KMS-11 (cell line): Measurements from ENCODE around the gene ATRNL1.

ENCODE experiments used
- H2AFZ ChIP-seq: fragments of 200-600 bp; sonication (generic); 2 replicates; pipeline ENCODE4 v1.6.1; 2016; ENCODE audit warnings: antibody characterized with exemption, mixed run types, low read depth
- H3K27ac ChIP-seq: fragments of 200-600 bp; sonication (generic); 2 replicates; pipeline ENCODE4 v1.6.1; 2016; ENCODE audit warnings: mild to moderate bottlenecking, mixed run types
- H3K27me3 ChIP-seq: fragments of 200-600 bp; sonication (generic); 2 replicates; pipeline ENCODE4 v1.6.1; 2017; ENCODE audit warnings: mild to moderate bottlenecking, low read depth, mixed run types, moderate library complexity; ENCODE audit not compliant: insufficient read depth
- H3K36me3 ChIP-seq: fragments of 200-600 bp; sonication (generic); 2 replicates; pipeline ENCODE4 v1.6.1; 2017; ENCODE audit warnings: mild to moderate bottlenecking, mixed run types; ENCODE audit not compliant: insufficient read depth
- H3K4me1 ChIP-seq: fragments of 200-600 bp; sonication (generic); 2 replicates; pipeline ENCODE4 v1.6.1; 2016; ENCODE audit warnings: mild to moderate bottlenecking, low read depth, mixed run types; ENCODE audit not compliant: poor library complexity, severe bottlenecking
- H3K4me2 ChIP-seq: fragments of 200-600 bp; sonication (generic); 2 replicates; pipeline ENCODE4 v1.7.0; 2016; ENCODE audit warnings: mild to moderate bottlenecking, mixed run types
- H3K4me3 ChIP-seq: fragments of 200-600 bp; sonication (generic); IDR thresholded peaks from 2 replicates; pipeline ENCODE4 v1.6.1; 2017; ENCODE audit warnings: low read depth, low read length, mixed read lengths; ENCODE audit not compliant: insufficient read depth
- H3K79me2 ChIP-seq: fragments of 200-600 bp; sonication (generic); 2 replicates; pipeline ENCODE4 v1.6.1; 2016; ENCODE audit warnings: low read depth, mixed run types; ENCODE audit not compliant: insufficient read depth
- H3K9ac ChIP-seq: fragments of 200-600 bp; sonication (generic); 2 replicates; pipeline ENCODE4 v1.6.1; 2016; ENCODE audit warnings: mild to moderate bottlenecking, mixed run types
- H4K20me1 ChIP-seq: fragments of 200-600 bp; sonication (generic); 2 replicates; pipeline ENCODE4 v1.6.1; 2016; ENCODE audit warnings: mild to moderate bottlenecking, mixed run types; ENCODE audit not compliant: insufficient read depth
- CTCF ChIP-seq: fragments of 200-600 bp; sonication (generic); conservative IDR thresholded peaks from 2 replicates; pipeline ENCODE4 v1.6.1; 2017; ENCODE audit warnings: low read depth, mild to moderate bottlenecking, antibody characterized with exemption, low read length, moderate library complexity, mixed read lengths

ATRNL1 gene

GRCh38 chr10:115801457-115801856 is 708.3 kb downstream of the ATRNL1 start:
- H2AFZ ChIP-seq: no peak overlapping the region
- no peak for TF ChIP-seq CTCF
- no peak overlapping the region for H3K9ac ChIP-seq
- no peak overlapping the region for H3K27ac ChIP-seq
- peaks cover 32% of the 10 kb centered on the region for H3K4me1 ChIP-seq
- H3K4me3 ChIP-seq: no peak overlapping the region
- no peaks in the 10 kb centered on the region for H3K79me2 ChIP-seq
- H3K27me3 ChIP-seq: no peaks in the 10 kb centered on the region
- H4K20me1 ChIP-seq: no peaks in the 10 kb centered on the region
- peak overlapping the region; percentile 45; the same call in 1 of the 2 replicates for H3K4me2 ChIP-seq
- H3K36me3 ChIP-seq: no peaks in the 10 kb centered on the region

DNA sequence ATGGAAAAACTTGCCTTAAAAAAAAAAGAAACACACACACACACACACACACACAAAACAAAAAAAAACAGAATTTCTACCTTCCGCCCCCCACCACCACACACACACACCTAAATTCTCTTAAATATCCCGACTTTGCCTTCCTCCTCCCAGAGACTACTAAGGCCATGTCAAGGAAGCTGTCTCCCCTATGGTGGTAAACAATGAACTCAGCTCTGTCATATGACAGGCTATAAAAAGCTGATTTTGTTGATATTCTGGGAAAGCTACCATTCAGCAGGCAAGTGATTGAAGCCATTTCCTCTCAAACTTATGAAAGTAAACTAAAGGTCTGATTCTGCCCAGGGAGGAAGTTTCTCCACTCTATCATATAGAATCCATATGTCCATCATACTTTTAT is 708.8 kb downstream of the ATRNL1 start:
- H3K36me3 ChIP-seq: no peaks in the 10 kb centered on the region
- H3K79me2 ChIP-seq: no peaks in the 10 kb centered on the region
- H3K4me2 ChIP-seq: peak overlapping the region; percentile 45
- H2AFZ ChIP-seq: no peak overlapping the region
- peaks cover 32% of the 10 kb centered on the region for H3K4me1 ChIP-seq
- no peak for TF ChIP-seq CTCF
- no peak overlapping the region for H3K27ac ChIP-seq
- no peaks in the 10 kb centered on the region for H4K20me1 ChIP-seq
- no peaks in the 10 kb centered on the region for H3K27me3 ChIP-seq
- no peak overlapping the region for H3K4me3 ChIP-seq
- H3K9ac ChIP-seq: no peak overlapping the region

DNA sequence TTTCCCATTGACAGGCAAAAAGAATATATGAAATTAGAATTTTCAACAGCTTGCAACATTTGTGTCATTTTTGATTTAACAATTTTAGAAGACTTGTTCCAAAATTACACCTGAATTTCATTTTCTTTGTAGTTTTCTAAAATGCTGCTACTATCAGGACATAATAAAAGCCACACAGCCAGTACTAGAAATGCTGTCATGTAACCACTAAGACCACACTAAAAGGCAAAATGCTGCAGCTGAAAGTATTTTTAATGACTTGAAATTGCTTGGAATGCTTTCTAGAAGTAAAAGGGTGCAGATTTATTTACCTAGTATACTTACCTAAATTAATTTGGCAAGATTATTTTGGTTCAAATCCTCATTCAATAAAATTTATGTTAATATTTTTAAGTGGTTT is 709.7 kb downstream of the ATRNL1 start:
- peaks cover 32% of the 10 kb centered on the region for H3K4me1 ChIP-seq

DNA sequence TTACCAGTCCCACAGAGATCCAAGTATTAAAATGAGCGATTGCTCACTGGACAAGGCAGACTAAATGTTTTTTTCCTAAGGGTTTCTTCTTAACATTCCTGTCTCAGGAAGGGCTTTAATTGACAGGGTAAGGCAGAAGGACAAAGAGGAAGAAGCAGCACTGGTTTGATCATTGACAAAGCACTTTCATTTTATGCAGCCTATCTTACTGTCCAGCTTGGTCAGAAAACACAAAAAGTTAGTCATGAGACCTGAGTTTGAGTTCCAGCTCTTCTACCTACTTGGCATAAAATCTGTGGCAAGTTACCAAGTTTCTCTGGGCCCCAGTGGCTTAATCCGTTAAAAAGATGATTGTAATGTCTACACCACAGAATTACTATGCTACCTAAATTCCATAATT is 721.4 kb downstream of the ATRNL1 start:
- H3K4me1 ChIP-seq: peaks cover 14% of the 10 kb centered on the region
- no peak overlapping the region for H3K9ac ChIP-seq
- no peaks in the 10 kb centered on the region for H3K79me2 ChIP-seq
- no peaks in the 10 kb centered on the region for H4K20me1 ChIP-seq
- H2AFZ ChIP-seq: no peak overlapping the region
- no peak for TF ChIP-seq CTCF
- H3K36me3 ChIP-seq: no peaks in the 10 kb centered on the region
- H3K27ac ChIP-seq: no peak overlapping the region
- H3K4me3 ChIP-seq: no peak overlapping the region
- no peaks in the 10 kb centered on the region for H3K27me3 ChIP-seq
- H3K4me2 ChIP-seq: no peak overlapping the region

More for the DNA sequence above, 709.7 kb downstream of the ATRNL1 start:
- no peak overlapping the region for H2AFZ ChIP-seq
- no peak overlapping the region for H3K4me3 ChIP-seq
- no peaks in the 10 kb centered on the region for H3K27me3 ChIP-seq
- H3K27ac ChIP-seq: no peak overlapping the region
- H4K20me1 ChIP-seq: no peaks in the 10 kb centered on the region
- no peak for TF ChIP-seq CTCF
- peak overlapping the region; percentile 45 for H3K4me2 ChIP-seq
- H3K79me2 ChIP-seq: no peaks in the 10 kb centered on the region
- no peak overlapping the region for H3K9ac ChIP-seq
- H3K36me3 ChIP-seq: no peaks in the 10 kb centered on the region
